Left renal cortex interstitium (tissue), 4 donors: ENCODE results near the gene UBAC2. TPM values are rescaled to one million over a fixed set of nuclear protein-coding genes. Genes with fewer than 3 reads are reported as not detected.
"Not testable (repeated sequence)": the region's sequence is repeated elsewhere in the genome, so short reads cannot be mapped to it uniquely, and the experiment has no call there.

ENCODE experiments used
- DNase-seq, 4 donors: peaks; one replicate each; pipeline ENCODE4 v3.0.0-alpha.2; 2013; ENCODE audit warnings: low read depth in 4 of 4, low spot score in 2 of 4, missing footprints in 1 of 4
- polyA plus RNA-seq, 4 donors: library from polyadenylated mRNA; unstranded; fragments of 120-200 nt; gene quantifications; one replicate each; pipeline ENCODE4 v1.2.1, GENCODE V29; 2013; ENCODE audit not compliant: insufficient read length in 4 of 4

UBAC2 gene
- polyA plus RNA-seq, 4 donors = 81.4 to 105 (median 99.1) TPM

- DNase-seq = not testable (repeated sequence)
Observed at GRCh38 chr13:99230588-99230987, 29.9 kb downstream of the UBAC2 start.

GRCh38 chr13:99230991-99231390, 30.3 kb downstream of the UBAC2 start:
- no peak for DNase-seq

- DNase-seq = no peak
Observed at GRCh38 chr13:99231721-99232120, 31.1 kb downstream of the UBAC2 start.

- no peak for DNase-seq
Observed at GRCh38 chr13:99237981-99238662, 37.5 kb downstream of the UBAC2 start.

- no peak for DNase-seq
Observed at GRCh38 chr13:99246100-99246499, 45.4 kb downstream of the UBAC2 start.

- not testable (repeated sequence) for DNase-seq
Observed at GRCh38 chr13:99249178-99249577, 48.5 kb downstream of the UBAC2 start.

- DNase-seq = not testable (repeated sequence)
Observed at GRCh38 chr13:99249606-99250005, 49.0 kb downstream of the UBAC2 start.

- no peak for DNase-seq
Observed at GRCh38 chr13:99250982-99251825, 50.5 kb downstream of the UBAC2 start.

- DNase-seq = no peak
Observed at GRCh38 chr13:99251921-99252320, 51.3 kb downstream of the UBAC2 start.

- DNase-seq = no peak
Observed at GRCh38 chr13:99254830-99255229, 54.2 kb downstream of the UBAC2 start.

GRCh38 chr13:99255271-99255670, 54.6 kb downstream of the UBAC2 start:
- DNase-seq = no peak

- DNase-seq = no peak
Observed at GRCh38 chr13:99256283-99256682, 55.6 kb downstream of the UBAC2 start.

- DNase-seq = no peak
Observed at GRCh38 chr13:99256709-99257108, 56.1 kb downstream of the UBAC2 start.

- no peak for DNase-seq
Observed at GRCh38 chr13:99257291-99257690, 56.6 kb downstream of the UBAC2 start.

GRCh38 chr13:99258210-99258860, 57.7 kb downstream of the UBAC2 start, which contains the start of gene GPR18:
GPR18 (minus strand) TSS chr13:99258379; CDS start chr13:99255872, 2,507 bp downstream.
- no peak for DNase-seq

GRCh38 chr13:99258946-99259345, 58.3 kb downstream of the UBAC2 start:
- no peak for DNase-seq

GRCh38 chr13:99260216-99260615, 59.6 kb downstream of the UBAC2 start:
- no peak for DNase-seq

GRCh38 chr13:99261059-99261458, 60.4 kb downstream of the UBAC2 start:
- no peak for DNase-seq

- no peak for DNase-seq
Observed at GRCh38 chr13:99263126-99263785, 62.6 kb downstream of the UBAC2 start.

- DNase-seq = no peak
Observed at GRCh38 chr13:99264051-99264450, 63.4 kb downstream of the UBAC2 start.
